Fibroblast of pulmonary artery (primary cell): ENCODE results near the gene RASL11B.

Experiments used
- DNase-seq: peaks from one replicate; pipeline ENCODE4 v3.0.0-alpha.2; 2010; ENCODE audit warnings: low read depth
- H3K4me3 ChIP-seq: replicated peaks from 2 replicates; pipeline ENCODE4 v1.5.1; 2011; ENCODE audit warnings: low read depth, mild to moderate bottlenecking, control low read depth, low read length, moderate library complexity
- TF ChIP-seq, protein P1 (sequence below): IDR thresholded peaks from 2 replicates; pipeline ENCODE4 v1.5.1; 2011; ENCODE audit warnings: mild to moderate bottlenecking, control low read depth, low read length, inconsistent platforms; ENCODE audit errors: missing control alignments

Gene RASL11B

DNA sequence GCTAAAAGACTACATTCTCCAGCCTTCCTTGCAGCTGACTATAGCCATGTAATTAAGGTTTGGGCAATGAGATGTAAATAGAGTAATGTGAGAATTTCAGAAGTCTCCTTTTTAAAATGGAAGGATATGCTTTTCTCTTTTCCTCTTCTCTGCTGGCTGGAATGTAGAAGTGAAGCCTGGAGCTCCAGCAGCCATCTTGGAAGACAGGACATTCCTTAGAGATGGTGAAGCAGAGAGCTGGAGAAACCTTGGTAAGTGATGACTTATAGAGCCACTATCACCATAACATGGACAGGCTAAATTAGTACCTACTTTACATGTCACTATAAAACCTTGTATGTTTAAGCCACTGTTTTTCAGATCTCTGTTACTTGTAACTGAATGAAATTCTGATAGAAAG is 48.0 kb downstream of the RASL11B start:
- no peak overlapping the region for H3K4me3 ChIP-seq
- DNase-seq = no peak
- TF ChIP-seq, protein P1, sequence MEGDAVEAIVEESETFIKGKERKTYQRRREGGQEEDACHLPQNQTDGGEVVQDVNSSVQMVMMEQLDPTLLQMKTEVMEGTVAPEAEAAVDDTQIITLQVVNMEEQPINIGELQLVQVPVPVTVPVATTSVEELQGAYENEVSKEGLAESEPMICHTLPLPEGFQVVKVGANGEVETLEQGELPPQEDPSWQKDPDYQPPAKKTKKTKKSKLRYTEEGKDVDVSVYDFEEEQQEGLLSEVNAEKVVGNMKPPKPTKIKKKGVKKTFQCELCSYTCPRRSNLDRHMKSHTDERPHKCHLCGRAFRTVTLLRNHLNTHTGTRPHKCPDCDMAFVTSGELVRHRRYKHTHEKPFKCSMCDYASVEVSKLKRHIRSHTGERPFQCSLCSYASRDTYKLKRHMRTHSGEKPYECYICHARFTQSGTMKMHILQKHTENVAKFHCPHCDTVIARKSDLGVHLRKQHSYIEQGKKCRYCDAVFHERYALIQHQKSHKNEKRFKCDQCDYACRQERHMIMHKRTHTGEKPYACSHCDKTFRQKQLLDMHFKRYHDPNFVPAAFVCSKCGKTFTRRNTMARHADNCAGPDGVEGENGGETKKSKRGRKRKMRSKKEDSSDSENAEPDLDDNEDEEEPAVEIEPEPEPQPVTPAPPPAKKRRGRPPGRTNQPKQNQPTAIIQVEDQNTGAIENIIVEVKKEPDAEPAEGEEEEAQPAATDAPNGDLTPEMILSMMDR = no peak

- DNase-seq = peak; percentile 82
- no peak overlapping the region for H3K4me3 ChIP-seq
These were observed 49.7 kb downstream of the RASL11B start for GRCh38 chr4:52911684-52912294.

DNA sequence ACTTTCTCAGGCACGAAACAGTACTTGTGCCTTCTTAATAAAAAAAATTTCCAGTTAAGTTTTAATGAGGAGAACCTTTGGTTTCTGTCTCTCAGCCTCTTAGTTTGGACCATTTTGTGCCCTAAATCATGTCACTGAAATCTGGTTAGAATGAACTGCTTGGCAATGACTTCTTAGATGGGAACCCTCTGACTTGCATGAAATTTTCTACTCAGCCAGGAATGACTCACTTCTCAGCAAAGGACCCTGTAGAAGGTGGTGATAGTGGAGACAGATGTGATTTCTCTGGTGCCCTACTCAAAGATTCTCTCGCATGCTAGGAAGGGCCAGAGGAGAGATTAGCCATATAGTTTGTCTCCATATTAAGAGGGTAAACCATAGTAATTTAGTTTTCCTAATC is 50.5 kb downstream of the RASL11B start:
- no peak overlapping the region for H3K4me3 ChIP-seq
- DNase-seq = peak; percentile 38
- TF ChIP-seq, protein P1 = no peak

More at GRCh38 chr4:52911684-52912294, 49.7 kb downstream of the RASL11B start:
- TF ChIP-seq, protein P1 = peak; percentile 91

- TF ChIP-seq, protein P1 = no peak
- no peak overlapping the region for H3K4me3 ChIP-seq
- DNase-seq = peak; percentile 74
These were observed 52.0 kb downstream of the RASL11B start for GRCh38 chr4:52914051-52914605.

- TF ChIP-seq, protein P1 = no peak
- no peak overlapping the region for H3K4me3 ChIP-seq
- DNase-seq = no peak
These were observed 53.1 kb downstream of the RASL11B start for GRCh38 chr4:52915191-52915590.

GRCh38 chr4:52915730-52916300 is 53.7 kb downstream of the RASL11B start:
- DNase-seq = no peak
- H3K4me3 ChIP-seq = no peak overlapping the region
- TF ChIP-seq, protein P1 = no peak
